Measurements from ENCODE around the gene ADGRL1. TPM values are rescaled to one million over a fixed set of nuclear protein-coding genes. Genes with fewer than 3 reads are reported as not detected.

Gene ADGRL1
- total and polyA plus RNA-seq, 10 of the 15 experiments (the other 5 are each of a cell fraction or from before 2014, with no cell fraction given) = 0.05 to 4.8 (median 0.71) TPM

- no peak for FAIRE-seq
- no peak overlapping the region for H3K4me2 ChIP-seq (ENCODE audit: control insufficient read depth, insufficient read depth)
- H4K20me1 ChIP-seq (ENCODE audit: control insufficient read depth, insufficient read depth) = no peaks in the 10 kb centered on the region
- ChIA-PET CTCF (interaction anchor here (0.7 to 1.7 kb wide), 2 partner anchors 31 to 312 kb away, joined by 4 read pairs; partner anchors contain the start of gene ASF1B), SMC1A (ENCODE audit: uncharacterized antibody, unreplicated experiment) (interaction anchor here (1.3 kb wide), 1 partner anchor 31 kb away, joined by 3 read pairs; the partner anchor contains the start of gene ASF1B), POLR2A (no interaction called here), RAD21 (ENCODE audit: unreplicated experiment) (no interaction called here)
- no peaks in the 10 kb centered on the region for H3K79me2 ChIP-seq (ENCODE audit: control insufficient read depth, insufficient read depth, low read length)
- no peaks in the 10 kb centered on the region for H3K9me3 ChIP-seq (replicated peaks; ENCODE audit: control insufficient read depth, insufficient read depth, low read length)
- H3K9ac ChIP-seq (ENCODE audit: control insufficient read depth, insufficient read depth, low read length) = no peak overlapping the region
- H3K36me3 ChIP-seq (ENCODE audit: control insufficient read depth in 2 of 2, insufficient read depth in 2 of 2, low read length in 1 of 2) = no peaks in the 10 kb centered on the region
- H3K4me3 ChIP-seq = no peak overlapping the region
- no peak overlapping the region for H3K27ac ChIP-seq (ENCODE audit: control insufficient read depth, insufficient read depth)
- no peaks in the 10 kb centered on the region for H3K27me3 ChIP-seq (replicated peaks in 1 of 2; ENCODE audit: control insufficient read depth in 2 of 2, insufficient read depth in 2 of 2, low read length in 1 of 2)
- H2AFZ ChIP-seq (ENCODE audit: control insufficient read depth, low read depth, low read length) = no peak overlapping the region
- H3K4me1 ChIP-seq (ENCODE audit: control insufficient read depth, insufficient read depth, low read length) = peaks cover 8% of the 10 kb centered on the region; the same call in 1 of the 2 replicates
- peak; percentile 75 for ATAC-seq
- TF ChIP-seq BHLHE40 (IDR thresholded peaks at IDR 0.05; ENCODE audit: borderline replicate concordance in 1 of 2, low read depth in 2 of 2, low read length in 1 of 2) (peak in 1 of 2 experiments; percentile 34; a peak in 1 of 4 replicates), BACH1 (IDR thresholded peaks at IDR 0.05; ENCODE audit: borderline replicate concordance) (no peak), CREB1 (IDR thresholded peaks at IDR 0.05; ENCODE audit: low read depth) (no peak)
- in situ Hi-C loops (cut with MboI) (no loop called here), intact Hi-C loops (cut with micrococcal nuclease; ENCODE audit: unreplicated experiment) (no loop called here)
- DNase-seq (ENCODE audit: low read depth, low spot score) = no peak
- BruUV-seq (replicated peaks) = no TSS peak
- 15% methylated on average over 8 of the region's 18 CpGs for WGBS (ENCODE audit: insufficient coverage, insufficient replicate concordance, low lambda C conversion rate, missing lambda C conversion rate)
Measured at GRCh38 chr19:14167576-14168138, 38.3 kb downstream of the ADGRL1 start.

DNA sequence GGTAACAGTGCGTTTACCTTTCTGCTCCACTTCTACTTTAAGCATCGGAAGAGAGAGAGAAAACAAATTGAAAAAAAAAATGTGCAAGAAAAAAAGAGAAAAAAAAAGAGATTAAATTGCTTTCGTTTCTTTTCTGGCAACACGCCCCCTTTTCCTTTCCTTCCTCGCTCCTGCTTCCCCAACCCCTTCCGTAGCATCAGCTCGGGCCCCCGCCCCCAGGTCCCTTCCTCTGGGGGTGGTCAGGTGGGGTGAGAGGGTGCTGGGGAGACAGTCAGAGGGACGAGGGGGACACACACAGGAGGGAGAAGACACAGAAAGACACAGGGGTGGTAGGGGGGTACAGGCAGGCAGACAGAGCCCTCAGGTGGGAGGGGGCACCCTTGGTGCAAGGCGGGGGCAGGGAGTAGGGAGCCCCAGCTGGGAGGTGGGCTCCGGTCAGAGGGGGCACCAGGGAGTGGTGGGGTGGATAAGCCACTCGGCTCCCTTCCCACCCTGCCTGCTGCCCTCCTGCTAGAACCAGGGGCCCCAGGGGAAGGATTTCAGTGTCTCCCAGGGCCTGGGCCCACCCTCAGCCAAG is 38.9 kb downstream of the ADGRL1 start:
- Histone ChIP-seq H3K79me2 (ENCODE audit: control insufficient read depth, insufficient read depth, low read length) (no peaks in the 10 kb centered on the region), H2AFZ (ENCODE audit: control insufficient read depth, low read depth, low read length) (no peak overlapping the region), H3K4me2 (ENCODE audit: control insufficient read depth, insufficient read depth) (no peak overlapping the region), H3K36me3 (ENCODE audit: control insufficient read depth in 2 of 2, insufficient read depth in 2 of 2, low read length in 1 of 2) (no peaks in the 10 kb centered on the region), H3K4me1 (ENCODE audit: control insufficient read depth, insufficient read depth, low read length) (peaks cover 8% of the 10 kb centered on the region; the same call in 1 of the 2 replicates), H3K27me3 (replicated peaks in 1 of 2; ENCODE audit: control insufficient read depth in 2 of 2, insufficient read depth in 2 of 2, low read length in 1 of 2) (no peaks in the 10 kb centered on the region), H3K9me3 (replicated peaks; ENCODE audit: control insufficient read depth, insufficient read depth, low read length) (no peaks in the 10 kb centered on the region), H3K9ac (ENCODE audit: control insufficient read depth, insufficient read depth, low read length) (no peak overlapping the region), H4K20me1 (ENCODE audit: control insufficient read depth, insufficient read depth) (no peaks in the 10 kb centered on the region), H3K27ac (ENCODE audit: control insufficient read depth, insufficient read depth) (no peak overlapping the region), H3K4me3 (no peak overlapping the region)
- FAIRE-seq = no peak
- SMC1A ChIA-PET (ENCODE audit: uncharacterized antibody, unreplicated experiment) = interaction anchor here (0.7 kb wide), 1 partner anchor 28 kb away, joined by 3 read pairs; no protein-coding TSS in a partner anchor
- BruUV-seq (replicated peaks) = no TSS peak
- no peak for DNase-seq (ENCODE audit: low read depth, low spot score)
- 4% methylated on average over 4 of the region's 12 CpGs for WGBS (ENCODE audit: insufficient coverage, insufficient replicate concordance, low lambda C conversion rate, missing lambda C conversion rate)
- in situ Hi-C loops (cut with MboI) = no loop called here
- intact Hi-C loops (cut with micrococcal nuclease; ENCODE audit: unreplicated experiment) = no loop called here
- RAD21 ChIA-PET (ENCODE audit: unreplicated experiment) = no interaction called here
- no peak for TF ChIP-seq CREM (IDR thresholded peaks at IDR 0.05; ENCODE audit: low read depth)
- CTCF ChIA-PET = interaction anchor here (0.8 to 1.7 kb wide), 3 partner anchors 30 to 86 kb away, joined by 3 to 4 read pairs (median 4); partner anchors contain the start of gene ASF1B
- POLR2A ChIA-PET = interaction anchor here (0.6 kb wide), 1 partner anchor 212 kb away, joined by 3 read pairs; no protein-coding TSS in a partner anchor
- ATAC-seq = peak; percentile 21; the same call in 2 of the 3 replicates

All from GM12878 (cell line).